ENCODE measurements around the gene YES1.

- TF ChIP-seq ZNF274 (IDR thresholded peaks at IDR 0.05; ENCODE audit: low read depth, low read length) (no peak), YY1 (IDR thresholded peaks at IDR 0.05; ENCODE audit: insufficient read depth, insufficient read length) (no peak), SUZ12 (IDR thresholded peaks at IDR 0.05; ENCODE audit: extremely low read depth, insufficient read depth, insufficient read length) (no peak)
These were observed 96.4 kb downstream of the YES1 start for GRCh38 chr18:715626-716025.
